ENCODE results near the gene PPP2R5D.

Gene PPP2R5D

DNA sequence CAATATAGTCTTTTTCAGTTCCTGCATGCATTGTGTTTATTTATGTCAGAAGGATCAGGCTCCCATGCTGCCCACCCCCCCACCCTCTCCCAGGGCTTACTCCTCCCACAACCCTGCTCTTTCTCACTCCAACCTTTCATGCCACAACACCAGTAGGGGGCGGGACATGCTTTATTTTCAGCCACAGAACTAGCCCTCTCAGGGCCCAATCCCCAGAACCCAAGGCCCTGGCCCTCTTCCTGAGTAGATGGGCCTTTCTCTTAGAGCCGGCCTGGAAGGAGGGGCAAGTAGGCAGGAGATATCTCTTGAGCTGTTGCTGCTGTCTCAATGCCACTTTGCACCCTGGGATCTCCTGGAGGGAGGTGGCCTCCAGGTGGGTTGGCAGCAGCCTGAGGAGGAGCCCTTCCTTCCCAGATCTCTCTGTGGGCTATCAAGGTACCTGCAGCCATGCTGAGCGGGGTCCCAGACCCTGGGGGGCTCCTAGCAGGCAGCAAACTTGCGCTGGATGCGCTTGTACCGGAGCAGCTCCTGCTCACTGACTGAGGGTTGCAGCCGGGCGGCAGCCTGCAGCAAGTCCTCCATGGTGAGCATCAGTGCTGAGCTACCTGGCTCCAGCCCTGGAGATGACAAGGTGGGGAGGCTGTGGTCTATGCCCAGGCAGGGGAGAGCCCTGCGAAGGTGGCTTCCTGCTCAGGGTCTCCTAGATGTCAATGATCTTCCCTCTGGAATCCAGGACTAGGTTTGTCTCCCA lies 20.3 kb upstream of the PPP2R5D start:
- peak; percentile 34 for DNase-seq

DNA sequence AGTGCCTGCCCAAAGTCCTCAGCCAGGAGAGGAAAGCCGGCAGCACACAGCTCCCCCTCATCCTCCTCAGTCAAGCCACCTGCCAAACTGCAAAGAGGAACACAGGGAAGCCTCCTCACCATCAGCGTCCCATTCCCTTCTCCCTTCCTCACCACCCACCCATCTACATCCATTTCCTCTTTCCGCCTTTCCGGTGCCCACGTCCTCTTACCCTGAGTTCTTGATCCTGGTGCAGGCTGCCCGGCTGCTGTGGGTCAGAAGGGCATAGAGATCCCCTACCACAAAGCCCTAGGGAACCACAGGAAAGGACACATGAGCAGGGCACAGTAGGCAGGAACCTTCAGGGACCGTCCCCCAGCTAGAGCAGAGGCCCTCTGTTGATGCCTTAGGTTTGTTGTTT lies 17.8 kb upstream of the PPP2R5D start:
- no peak for DNase-seq

DNA sequence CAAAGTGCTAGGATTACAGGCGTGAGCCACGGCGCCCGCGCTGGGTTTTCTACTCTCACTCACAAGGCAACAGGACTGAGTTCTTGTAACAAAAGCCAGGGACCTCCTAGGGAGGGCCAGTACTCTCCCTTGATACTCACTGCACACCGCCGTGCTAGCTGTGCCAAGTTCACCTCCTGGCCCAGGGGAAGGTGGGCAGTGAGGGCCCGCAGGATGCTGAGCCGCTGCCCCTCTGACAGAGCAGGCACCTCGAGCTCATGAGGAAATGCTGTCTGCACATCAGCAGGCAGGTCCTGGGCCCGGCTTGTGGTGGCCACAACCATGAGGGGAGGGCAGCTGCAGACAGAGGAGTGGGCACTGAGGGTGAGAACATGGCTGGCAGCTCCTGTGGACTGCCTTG lies 17.1 kb upstream of the PPP2R5D start:
- no peak for DNase-seq

DNA sequence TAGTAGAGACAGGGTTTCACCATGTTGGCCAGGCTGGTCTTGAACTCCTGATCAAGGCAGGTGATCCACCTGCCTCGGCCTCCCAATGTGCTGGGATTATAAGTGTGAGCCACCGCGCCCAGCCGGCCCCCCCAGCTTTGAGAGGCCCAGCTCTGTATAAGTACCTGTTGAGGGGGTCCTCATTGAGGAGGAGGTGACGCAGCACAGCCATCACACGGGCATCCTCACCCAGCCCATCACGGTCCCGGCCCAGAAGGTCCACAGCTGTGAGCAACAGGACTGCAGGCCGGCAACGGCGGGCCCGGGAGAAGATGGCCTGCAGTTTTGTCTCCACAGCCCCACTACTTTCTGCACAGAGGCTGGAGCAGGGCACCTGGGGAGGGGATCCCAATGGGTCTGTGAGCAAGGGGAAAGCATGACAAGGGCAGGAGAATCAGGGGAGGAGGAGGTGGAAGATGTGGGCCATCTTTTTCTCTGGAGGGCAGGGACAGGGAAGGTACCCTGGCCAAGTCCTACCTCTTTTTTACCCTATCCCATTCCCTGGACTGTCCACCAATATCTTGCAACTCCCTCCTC lies 16.2 kb upstream of the PPP2R5D start:
- no peak for DNase-seq

DNA sequence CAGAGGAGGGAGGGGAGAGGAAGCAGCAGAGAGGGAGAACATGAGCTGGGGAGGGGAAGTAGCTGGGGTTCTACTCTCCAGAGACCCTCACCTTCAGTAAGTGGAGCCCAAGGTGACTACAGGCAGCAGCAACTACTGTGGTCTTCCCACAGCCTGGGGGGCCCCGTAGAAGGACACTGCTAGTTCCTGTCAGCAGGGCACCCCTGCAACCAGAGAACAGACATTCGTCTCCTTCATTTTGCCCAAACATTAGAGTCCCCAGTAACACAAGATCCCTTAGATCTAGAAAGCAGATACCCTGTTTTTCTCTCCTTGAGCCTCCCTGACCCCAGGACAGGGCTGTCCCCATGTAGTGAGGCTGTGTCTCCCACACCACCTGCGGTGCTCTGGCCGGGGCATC lies 15.6 kb upstream of the PPP2R5D start:
- no peak for DNase-seq

DNA sequence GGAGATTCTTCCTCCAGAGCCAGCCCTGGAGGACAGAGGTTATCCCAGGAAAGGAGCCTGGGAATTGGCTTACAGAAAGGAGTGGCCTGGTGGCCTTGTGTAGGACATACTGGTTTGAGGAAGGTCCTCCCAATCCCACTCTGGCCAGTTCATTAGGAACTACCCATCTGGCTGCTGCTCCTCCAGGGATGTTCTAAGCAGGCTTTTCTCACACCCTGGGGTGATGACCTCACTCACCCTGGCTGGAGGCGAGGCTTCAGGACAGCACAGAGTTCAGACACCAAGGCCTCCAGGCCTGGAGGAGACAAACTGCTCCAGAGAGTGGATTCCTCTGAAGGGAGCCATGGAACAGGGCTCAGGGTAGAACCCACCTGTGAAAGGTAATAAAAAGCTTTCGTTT lies 14.9 kb upstream of the PPP2R5D start:
- no peak for DNase-seq

DNA sequence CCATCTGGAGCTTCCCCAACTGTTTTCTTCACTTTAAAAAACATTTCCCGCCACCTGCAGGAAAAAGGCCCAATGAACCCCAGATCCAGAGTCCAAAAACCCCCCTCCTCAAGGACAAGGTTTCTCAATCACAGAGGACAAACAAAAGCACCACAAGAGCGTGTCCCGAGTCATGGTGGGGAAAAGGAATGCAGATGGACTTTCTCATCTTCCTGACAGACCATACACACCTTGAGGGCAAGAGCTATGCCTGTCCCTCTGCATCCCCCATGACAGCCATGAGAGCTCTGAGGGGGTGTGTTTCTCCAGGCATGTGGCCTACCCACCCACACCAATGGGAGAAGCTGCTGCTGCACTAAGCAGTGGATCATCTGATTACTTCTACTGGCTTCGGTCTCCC lies 14.4 kb upstream of the PPP2R5D start:
- DNase-seq, result no peak

DNA sequence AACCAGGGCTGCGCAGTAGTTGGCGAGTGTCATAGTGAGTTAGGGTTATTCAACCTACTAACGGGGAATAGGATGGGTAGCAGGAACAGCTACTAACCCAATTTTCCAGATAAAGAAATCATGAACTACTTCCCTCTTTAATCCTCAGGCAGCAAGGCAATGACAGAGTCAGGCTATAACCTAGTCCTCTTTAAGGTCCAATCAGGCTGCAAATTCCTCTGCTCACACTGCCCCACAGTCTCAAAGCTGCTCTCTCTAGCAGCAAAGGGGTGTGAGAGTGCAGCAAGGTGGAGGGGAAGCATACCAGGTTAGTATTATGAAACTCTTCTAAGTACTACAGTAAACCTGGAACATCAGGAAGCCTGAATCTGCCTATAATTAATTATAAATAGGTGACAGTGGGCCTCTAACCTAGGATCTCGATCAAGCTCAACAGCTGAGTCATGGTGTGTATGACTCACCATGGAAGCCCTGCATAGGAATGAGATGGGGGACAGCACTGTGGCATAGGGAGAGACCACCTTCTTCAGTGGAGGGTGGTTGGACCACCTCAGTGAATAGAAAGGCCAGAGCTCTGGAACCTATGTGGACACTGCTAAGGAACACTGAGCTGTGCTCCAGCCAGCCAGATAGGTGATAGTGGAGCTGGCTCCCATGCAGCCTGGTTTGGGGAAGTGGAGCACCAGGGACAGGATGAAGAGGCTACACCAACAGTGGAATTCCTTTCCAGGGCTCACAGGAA lies 13.3 kb upstream of the PPP2R5D start:
- DNase-seq, result no peak

DNA sequence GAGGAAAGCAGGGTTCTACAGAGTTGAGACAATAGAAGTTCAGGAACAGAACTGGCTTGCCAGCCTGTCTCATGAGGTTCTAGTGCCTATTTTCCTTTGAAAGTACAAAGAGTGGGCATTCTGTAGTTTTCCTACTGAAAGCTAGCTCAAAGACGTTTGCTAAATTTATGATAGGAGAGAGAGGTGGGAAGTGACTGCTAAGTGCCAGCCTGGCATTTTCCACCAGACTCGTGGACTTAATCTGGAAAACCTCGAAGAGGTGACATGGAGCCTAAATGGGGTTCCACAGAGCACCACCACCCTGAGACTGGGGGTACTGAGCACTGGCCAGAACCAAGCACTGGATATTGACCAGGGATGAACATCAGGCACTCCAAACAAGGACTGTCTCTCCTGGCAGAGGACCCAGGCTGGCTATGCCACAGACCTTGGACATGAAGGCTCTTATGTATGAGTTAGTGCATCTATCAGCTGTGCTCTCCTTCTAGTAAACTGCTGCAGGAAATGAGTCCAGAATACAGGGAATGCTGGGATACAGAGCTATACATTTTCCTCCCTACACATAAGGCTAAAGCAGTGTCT lies 12.5 kb upstream of the PPP2R5D start:
- no peak for DNase-seq

DNA sequence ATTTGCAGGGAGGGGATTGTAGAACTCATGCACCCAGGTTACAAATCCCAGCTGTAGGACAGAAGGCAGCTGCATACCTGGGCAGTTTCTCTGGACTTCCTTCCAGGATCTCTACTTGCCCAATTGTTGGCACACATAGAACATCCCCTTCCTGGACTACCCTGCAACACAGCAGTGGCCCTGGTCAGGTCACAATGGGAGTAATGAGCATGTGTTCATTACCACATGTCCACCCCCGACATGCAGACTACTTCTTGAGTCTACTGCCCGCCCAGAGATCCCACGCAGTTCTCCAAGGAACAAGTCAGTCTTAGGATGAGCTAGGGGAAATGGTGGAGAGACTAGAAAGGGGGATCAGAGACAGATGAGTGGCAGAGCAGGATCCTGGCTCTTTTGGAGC lies 10.4 kb upstream of the PPP2R5D start:
- DNase-seq, result no peak

DNA sequence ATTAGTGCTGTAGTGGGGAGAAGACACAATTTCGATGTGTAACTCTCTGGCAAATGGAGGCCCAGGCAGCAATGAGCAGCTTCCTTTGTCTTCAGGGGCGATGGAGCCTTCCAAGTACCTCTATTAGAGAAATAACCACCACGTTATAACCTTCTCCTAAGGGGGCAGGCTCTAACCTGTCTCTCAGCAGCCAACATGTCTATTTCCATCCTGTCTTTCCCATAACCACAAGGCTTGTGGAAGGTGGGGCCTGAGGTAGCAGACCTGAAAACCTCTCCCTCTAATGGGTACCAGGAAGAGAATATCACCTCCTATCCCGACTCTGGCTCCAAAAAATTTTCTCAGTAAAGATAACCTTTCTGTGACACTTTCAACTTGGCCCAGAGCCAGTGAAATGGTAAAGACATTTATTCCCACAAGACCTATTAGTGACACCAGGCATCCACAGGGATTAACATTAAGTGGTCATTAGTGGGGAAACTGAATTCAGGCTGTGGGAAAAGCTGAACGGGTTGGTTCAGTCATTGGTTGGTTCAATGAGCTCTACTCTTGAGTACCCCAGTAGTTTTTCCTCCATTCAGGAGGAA lies 9.4 kb upstream of the PPP2R5D start:
- DNase-seq, result no peak

DNA sequence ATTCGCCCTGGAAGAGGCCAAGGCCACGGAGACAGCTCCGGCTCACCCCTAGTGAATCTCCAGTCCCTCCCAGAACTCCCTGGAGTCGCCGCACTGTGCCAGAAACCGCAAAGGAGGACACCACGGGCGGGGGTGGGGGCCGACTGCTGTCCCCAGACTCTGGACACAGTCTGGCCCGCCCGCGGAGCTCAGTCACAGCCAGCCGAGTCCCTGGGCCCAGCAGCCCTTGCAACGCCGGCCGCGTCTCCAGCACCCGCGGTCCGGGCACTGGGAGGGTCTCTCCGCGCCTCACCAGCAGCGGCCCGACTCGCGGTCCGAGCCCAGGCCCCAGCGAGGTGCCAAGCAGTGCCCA lies 5.9 kb upstream of the PPP2R5D start:
- DNase-seq, result no peak

DNA sequence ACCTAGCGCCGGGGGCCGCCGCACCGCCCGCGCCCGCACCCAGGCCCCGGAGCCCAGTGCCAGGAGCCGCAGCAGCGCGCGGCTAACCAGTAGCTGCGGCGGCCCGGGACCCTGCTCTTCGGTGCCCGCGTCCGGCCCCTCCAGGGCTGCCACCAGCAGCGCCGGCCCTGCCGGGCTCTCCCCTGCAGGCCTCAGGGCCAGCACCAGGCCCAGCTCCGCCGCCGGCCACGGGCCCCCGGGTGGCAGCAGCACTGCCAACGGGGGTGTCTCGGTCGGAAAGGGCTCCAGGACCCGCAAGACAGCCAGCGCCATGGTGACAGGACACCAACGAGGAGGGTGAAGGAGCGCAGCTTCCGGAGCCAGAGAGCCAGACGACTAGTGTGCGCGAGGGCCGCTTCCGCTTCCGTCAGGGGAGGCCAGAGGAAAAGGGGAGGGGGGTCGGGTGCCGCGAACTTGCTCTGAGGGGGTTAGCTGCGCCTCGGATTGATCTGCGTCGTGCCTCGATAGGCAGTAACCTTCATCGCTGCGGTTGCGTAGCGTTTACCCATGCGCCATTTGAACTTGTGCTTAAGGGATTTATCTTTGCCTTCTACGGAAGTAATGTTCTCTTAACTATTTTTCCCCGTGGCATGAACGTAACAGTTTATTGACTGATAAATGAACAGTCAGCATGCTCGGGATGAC lies 5.4 kb upstream of the PPP2R5D start, which contains the start of gene PEX6:
Gene PEX6, minus strand, starts transcription at position 343 of the 684 bp plus-strand sequence. Its CDS starts 31 bp downstream, at position 312.
- peak; percentile 90 for DNase-seq

DNA sequence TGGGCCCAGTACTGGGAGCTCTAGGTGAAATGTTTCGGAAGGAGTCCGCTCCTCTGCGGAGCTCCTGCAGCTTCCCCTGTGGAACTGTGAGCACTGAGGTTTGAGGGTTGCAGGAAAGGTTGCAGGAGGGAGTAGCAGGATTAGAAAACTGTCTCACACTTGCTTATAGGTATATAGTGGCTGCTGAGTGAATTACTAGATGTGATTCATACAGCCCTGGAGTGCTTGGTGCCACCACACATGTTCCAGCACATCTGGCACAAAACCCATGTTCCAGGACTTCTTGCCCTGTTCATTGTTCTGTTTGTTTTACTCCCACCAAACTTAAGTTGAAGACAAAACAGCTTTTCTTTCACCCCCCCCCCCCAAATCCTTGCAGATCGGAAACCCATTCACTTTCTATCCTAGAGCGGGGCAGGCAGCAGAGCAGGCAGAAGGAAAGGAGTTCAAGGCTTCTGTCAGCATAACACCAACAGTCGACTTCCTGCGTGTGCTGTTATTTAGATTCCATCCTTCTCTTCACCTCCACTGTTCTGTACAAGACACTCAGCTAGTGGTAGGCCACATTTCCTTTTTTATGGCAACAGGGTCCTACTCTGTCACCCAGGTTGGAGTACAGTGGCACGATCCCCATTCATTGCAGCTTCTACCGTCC lies 4.7 kb upstream of the PPP2R5D start:
- DNase-seq, result peak; percentile 19

DNA sequence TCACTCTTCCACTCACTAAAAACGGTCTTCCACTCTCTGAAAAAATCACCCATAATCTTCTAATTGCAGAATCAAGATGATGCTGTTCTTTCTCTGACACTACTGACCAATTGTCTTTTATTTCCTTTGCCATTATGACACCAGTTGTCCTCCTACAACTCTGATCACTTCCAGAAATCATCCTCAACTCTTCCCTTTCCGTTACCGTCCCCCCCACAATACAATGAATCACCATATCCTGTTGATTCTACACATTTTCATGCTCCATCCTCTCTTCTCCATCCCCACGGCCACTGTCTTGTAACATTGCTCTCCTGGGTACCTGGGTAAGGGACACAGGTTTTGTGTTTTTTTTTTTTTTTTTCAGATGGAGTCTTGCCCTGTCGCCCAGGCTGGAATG lies 2.5 kb upstream of the PPP2R5D start:
- no peak for DNase-seq

DNA sequence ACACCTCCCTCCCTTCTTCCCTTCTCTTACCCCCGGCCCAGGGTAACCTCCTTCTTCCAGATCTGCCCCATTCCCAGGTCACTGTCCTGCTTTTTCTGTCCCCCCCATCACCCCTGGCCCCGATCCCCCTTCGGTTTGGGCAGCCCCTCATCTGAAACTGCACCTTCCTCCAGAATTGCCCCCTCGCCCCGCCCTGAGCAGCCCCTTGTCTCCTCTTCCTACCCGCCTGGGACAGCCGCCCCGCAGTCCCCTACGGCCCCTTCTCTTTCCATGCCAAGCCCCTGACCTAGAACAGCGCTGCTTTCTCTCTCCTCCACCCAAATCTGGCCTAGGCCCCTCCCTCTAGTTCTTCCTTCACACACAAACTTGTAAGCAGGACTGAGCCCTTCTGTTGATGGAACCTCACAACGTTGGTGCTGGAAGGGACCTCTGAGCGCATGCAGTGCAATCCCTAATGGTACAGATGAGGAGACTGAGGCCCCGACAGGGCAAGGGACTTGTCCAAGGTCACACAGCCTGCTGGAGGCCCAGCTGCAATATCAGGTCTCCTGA lies 630 bp downstream of the PPP2R5D start:
- no peak for DNase-seq

DNA sequence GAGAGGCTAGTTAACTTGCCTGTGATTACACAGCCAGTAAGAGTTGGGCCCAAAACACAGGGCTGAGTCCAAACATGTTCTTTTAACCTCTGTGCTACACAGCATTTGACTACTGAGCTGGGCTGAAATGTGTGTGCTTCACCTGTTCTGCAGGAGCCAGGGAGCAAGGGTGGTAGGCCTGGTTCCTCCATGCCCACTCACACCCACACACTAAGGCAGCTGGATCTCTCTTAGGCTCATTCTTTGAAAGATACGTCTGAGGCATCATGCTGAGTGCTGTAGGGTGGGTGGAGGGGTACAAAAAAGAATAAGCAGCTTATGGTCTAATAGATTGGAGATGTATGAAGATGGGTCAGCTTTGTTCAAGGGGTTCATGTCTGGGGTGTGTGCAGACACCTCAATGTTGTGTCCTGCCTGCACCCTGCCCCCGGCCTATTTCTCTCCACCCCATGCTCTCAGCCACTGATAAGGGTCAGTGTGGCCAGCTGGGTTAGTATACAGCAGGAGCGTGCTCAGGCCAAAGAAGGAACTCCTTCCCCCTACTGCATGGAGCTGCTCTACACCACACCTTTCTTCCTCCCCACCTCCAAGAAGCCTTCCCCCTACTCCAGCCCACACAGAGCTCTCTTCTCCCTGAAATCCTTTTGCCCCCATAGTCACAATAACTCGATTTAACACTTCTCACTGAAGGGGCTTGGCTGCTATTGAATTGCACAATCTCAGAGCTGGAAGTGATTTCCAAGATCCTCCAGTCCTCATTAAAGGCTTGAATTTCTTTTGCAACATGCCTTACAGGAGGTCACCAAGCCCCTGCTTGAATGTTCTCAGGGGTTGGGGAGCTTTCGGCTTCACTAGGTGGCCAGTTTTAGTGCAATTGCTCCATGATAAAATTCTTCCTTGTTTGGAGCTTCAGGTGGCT lies 3.4 kb downstream of the PPP2R5D start:
- no peak for DNase-seq

DNA sequence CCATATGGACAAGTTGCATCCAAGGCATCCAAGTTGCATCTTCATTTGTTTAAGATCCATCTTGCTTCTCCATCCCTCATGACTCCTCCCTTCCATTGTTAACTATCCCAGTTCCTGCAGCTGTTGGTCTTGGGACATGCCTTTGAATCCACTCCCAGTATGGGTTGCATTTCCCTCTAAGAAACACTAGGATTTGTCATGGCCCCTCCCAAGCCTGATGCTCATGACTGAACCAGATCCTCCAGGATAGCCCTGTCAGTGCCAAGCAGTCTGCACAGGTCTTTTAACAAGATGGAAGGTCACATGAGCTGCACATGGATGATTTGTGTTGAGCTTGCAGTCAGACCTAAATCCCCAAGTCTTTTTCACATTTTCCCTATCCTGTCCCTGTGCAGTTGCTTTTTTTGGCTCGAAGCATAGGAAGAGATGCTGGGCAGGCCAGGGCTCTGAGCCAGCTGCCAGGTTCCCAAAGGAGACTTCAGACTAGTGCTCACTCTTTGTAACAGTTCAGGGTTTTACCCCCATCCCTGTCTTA lies 4.2 kb downstream of the PPP2R5D start:
- DNase-seq, result no peak

DNA sequence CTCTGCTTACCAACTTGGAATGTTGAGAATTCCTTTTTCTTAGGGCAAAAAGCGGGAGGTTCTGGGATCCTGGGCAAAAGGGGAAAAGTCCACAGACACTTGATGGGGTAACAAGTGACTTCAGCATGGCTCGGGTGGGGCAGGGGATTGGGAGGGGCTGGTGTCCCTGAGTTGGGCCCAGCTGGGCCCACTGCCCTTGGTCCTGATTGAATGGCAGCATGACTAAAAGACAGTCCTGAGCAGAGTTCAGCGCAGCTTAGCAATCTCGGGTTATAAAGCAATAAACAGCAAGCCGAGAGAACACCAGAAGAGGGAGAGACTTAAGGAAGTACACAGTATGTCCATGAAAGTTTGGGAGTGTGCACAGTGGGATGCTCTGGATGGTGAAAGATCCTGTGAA lies 5.6 kb downstream of the PPP2R5D start:
- DNase-seq, result no peak

DNA sequence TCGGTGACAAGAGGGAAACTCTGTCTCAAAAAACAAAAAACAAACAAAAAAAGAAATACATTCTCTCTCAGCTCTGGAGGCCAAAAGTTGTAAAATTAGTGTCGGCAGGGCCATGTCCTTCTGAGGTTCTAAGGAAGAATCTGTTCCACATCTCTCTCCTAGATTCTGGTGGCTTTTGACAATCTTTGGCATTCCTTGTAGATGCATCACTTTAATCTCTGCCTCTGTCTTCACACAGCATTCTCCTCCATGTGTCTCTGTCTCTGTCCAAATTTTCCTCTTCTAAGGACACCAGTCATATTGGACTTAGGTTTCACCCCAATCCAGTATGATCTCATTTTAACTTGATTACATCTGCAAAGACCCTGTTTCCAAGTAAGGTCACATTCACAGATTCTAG lies 9.1 kb downstream of the PPP2R5D start:
- no peak for DNase-seq

DNA sequence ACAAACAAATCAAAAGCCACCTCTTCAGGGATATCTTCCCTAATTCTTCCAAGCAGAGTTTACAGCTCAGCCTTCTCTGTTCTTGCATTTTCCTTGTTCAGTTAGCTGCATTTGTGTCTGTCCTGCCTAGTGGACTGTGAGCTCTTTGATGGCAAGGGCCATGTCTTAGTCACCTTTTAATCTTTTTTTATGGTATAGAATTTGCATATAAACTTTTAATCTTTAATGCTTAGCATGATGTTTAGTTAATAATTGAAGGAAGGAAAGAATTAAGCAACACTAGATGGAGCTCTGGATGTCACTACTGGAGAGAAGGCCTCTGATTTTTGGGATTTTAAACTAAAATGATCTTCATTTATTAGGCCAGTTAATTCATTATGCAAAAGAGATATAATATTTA lies 12.1 kb downstream of the PPP2R5D start:
- no peak for DNase-seq
